ENCODE measurements around the gene SCEL.

GRCh38 chr13:77497835-77498234, 37.7 kb upstream of the SCEL start:
- TF ChIP-seq POLR2AphosphoS5 (IDR thresholded peaks at IDR 0.05): no peak
- TF ChIP-seq, protein P1, sequence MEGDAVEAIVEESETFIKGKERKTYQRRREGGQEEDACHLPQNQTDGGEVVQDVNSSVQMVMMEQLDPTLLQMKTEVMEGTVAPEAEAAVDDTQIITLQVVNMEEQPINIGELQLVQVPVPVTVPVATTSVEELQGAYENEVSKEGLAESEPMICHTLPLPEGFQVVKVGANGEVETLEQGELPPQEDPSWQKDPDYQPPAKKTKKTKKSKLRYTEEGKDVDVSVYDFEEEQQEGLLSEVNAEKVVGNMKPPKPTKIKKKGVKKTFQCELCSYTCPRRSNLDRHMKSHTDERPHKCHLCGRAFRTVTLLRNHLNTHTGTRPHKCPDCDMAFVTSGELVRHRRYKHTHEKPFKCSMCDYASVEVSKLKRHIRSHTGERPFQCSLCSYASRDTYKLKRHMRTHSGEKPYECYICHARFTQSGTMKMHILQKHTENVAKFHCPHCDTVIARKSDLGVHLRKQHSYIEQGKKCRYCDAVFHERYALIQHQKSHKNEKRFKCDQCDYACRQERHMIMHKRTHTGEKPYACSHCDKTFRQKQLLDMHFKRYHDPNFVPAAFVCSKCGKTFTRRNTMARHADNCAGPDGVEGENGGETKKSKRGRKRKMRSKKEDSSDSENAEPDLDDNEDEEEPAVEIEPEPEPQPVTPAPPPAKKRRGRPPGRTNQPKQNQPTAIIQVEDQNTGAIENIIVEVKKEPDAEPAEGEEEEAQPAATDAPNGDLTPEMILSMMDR (IDR thresholded peaks at IDR 0.05): no peak
